Colon (tissue), 2 donors: ENCODE data around the gene GTF3C4.

Experiments
- FAIRE-seq: peaks from 2 replicates; lab custom pipeline; 2012; peaks lifted over from hg19 to GRCh38; lab: Jason Lieb, UNC
- donor health status: control.
- donor health status: control.

The GTF3C4 gene

DNA sequence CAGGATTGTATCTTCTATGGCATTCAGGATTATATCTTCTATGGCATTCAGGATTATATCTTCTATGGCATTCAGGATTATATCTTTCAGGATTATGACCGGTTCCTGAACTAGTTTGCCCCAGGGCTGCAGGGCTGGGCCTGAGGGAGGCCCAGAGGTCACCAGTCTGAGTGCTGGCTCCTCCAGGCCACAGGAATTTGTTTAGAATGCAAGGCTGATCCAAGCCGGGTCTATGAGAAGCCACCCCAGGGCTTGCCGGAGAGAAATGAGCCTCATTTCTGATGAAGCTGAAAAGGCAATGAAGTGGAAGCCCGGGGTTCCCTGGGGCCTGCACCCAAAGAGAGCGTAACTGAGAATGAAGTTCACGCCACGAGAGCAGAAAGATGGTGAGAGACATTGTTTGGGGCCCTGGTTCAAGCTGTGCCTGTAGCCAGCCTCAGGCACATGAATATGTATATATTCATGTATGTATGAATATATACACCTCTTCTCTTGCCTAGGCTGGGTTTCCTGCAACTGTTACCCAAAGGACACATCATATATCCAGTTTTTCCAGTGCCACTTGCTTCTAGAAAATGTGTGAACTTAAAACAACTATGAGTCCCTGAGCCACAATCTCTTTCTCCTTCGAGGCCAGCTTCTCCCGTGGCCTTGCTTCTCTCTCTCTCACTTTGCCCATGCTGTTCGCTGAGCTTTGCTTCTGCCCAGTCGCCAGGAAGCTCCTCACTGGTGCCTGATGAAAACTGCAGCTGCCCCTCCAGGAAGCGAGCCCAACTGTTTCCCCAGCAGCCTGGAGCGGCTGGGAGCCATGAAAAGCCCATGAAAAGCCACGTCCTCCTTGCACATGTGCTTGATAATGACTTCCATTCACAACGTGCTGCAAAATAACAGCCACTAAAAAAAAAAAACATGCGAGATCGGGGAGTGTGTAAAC is 62.3 kb downstream of the GTF3C4 start:
- FAIRE-seq: no peak

DNA sequence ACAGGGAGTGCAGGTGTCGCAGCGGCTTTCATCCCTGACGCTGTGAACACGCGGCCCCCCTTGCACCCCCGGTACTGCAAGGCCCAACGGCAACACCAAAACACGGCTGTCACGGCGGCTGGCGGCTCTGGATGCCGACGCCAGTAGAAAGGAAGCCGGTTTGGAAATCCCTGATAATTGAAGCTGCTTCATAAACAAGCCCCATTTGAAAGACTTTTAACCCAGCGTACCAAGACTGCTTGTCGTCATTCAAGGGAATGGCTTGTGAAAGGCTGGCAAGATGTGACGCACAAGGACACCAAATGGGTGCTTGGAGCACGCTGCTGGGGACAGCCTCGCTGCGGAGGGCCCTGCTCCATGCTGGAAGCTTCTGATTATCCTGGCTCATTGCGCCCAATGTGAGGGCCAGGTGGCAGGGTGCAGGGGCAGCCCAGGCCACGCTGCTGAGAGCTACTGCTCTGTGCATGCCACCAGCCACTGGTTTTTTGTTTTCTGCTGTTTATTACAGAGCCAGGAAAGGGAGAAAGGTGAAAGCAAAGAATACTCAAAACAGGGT is 63.1 kb downstream of the GTF3C4 start:
- no peak for FAIRE-seq

GRCh38 chr9:132739710-132740310 is 69.5 kb downstream of the GTF3C4 start:
- FAIRE-seq: no peak

DNA sequence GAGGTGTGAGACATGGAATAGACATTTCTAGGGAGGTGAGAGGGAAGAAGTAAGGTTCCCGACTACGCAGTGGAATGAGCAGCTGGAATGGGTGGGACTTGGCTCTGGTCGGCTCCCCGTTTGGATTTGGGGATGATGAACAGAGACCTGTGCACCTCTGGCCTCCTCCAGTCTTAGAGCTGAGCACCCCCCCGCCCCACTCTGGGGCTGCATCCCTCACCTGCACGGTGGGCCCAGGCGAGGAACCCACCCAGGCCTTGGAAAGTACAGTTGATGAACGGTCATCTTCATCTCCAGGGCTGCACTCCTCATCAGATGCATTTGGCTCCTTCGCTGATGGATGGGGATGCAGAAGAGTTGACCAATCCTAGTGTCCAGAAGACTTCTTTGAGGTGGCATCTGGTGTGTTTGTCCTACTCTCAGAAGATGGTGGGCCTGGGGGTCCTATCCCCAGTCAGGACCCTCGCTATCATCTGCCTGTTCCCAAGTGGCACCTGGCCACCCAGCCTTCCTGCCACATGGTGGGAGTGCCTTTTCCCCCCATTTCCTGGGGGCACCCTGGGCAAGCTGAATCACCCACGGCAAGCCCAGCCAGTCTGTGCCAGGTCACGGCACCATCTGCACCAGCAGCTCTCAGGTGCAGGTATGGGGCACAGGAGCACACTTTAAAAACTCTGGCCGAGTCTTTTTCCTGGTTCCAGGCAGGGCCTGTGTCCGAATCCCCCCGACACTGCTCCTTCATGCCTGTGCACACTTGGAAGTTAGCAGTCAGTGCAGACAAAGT is 70.5 kb downstream of the GTF3C4 start:
- no peak for FAIRE-seq

DNA sequence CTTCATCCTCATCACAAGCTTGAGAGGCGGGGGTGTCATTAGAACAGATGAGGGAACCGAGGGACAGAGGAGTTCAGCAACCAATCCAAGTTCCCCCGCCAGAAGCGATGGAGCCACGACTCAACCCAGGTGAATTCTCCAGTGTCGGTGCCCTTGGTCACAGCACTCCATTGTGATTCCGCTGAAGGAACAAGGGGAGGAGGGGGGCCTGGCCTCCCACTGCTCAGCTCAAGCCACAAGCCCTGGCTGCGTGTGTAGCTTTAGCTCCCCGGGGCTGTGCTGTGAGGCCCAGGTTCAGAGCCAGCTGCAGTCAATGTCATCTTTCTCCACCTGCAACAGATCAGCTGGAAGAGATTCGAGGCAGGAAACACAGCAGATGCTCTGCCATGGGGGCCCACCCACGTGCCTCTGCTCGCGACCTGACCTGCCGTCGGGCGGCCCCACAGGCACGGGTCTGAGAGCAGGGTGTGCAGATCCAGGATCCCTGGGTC is 72.6 kb downstream of the GTF3C4 start:
- no peak for FAIRE-seq

GRCh38 chr9:132743931-132744479 is 73.7 kb downstream of the GTF3C4 start:
- no peak for FAIRE-seq
